Measurements from ENCODE around the gene GLB1L3. TPM values are rescaled to one million over a fixed set of nuclear protein-coding genes. Genes with fewer than 3 reads are reported as not detected.

Gene GLB1L3
- total RNA-seq, 1 experiment from 2014 or later = not detected

- Histone ChIP-seq H3K9me2 (ENCODE audit: insufficient read depth) (no peaks in the 10 kb centered on the region), H4K20me1 (ENCODE audit: insufficient read depth) (no peaks in the 10 kb centered on the region), H3K36me3 (ENCODE audit: control insufficient read depth in 1 of 2, insufficient read depth in 2 of 2, low read length in 2 of 2) (no peaks in the 10 kb centered on the region), H3K27ac (ENCODE audit: low read depth, low read length) (no peak overlapping the region), H3K4me1 (ENCODE audit: control insufficient read depth in 1 of 2, insufficient read depth in 2 of 2, low read length in 2 of 2) (no peaks in the 10 kb centered on the region), H2AFZ (ENCODE audit: low read depth, low read length, poor library complexity, severe bottlenecking) (no peak overlapping the region), H3K9ac (ENCODE audit: low read length) (no peak overlapping the region), H3K4me3 (replicated peaks in 1 of 2; ENCODE audit: low read depth in 1 of 2, low read length in 2 of 2) (no peak overlapping the region), H3K4me2 (ENCODE audit: low read length) (no peak overlapping the region), H3K9me3 (ENCODE audit: control insufficient read depth in 1 of 2, insufficient read depth in 1 of 2, low read depth in 1 of 2, low read length in 2 of 2) (no peaks in the 10 kb centered on the region), H3K27me3 (ENCODE audit: insufficient read depth, low read length) (no peaks in the 10 kb centered on the region), H3K79me2 (ENCODE audit: insufficient read depth, low read length) (no peaks in the 10 kb centered on the region)
- intact Hi-C loops (cut with micrococcal nuclease) = loop anchor here (5.0 kb wide), 3 partner anchors 230 to 505 kb away; no protein-coding TSS in a partner anchor
- POLR2A ChIA-PET = no interaction called here
- ATAC-seq (no peak), DNase-seq (ENCODE audit: low read depth, low spot score) (no peak)
- no TSS peak for BruUV-seq (replicated peaks)
- CTCF ChIA-PET = no interaction called here
- TF ChIP-seq SRF (IDR thresholded peaks at IDR 0.05; ENCODE audit: low read depth) (no peak), ELF1 (IDR thresholded peaks at IDR 0.05; ENCODE audit: borderline replicate concordance, low read depth) (no peak), ATF3 (IDR thresholded peaks at IDR 0.05) (no peak), JUND (IDR thresholded peaks at IDR 0.05) (no peak), SP1 (IDR thresholded peaks at IDR 0.05; ENCODE audit: low read depth) (no peak), CTCF (IDR thresholded peaks at IDR 0.05 in 2 of 3, conservative IDR thresholded peaks at IDR 0.05 in 1 of 3; ENCODE audit: borderline replicate concordance in 1 of 3, insufficient read depth in 1 of 3, low read depth in 2 of 3, low read length in 2 of 3) (no peak), SIN3A (IDR thresholded peaks at IDR 0.05; ENCODE audit: low read depth) (no peak), ZNF274 (IDR thresholded peaks at IDR 0.05; ENCODE audit: low read depth, low read length) (no peak), EZH2 (IDR thresholded peaks at IDR 0.05) (no peak)
- TF ChIP-seq, protein P1, sequence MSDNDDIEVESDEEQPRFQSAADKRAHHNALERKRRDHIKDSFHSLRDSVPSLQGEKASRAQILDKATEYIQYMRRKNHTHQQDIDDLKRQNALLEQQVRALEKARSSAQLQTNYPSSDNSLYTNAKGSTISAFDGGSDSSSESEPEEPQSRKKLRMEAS (IDR thresholded peaks at IDR 0.05) = no peak
- TF ChIP-seq, protein P2, sequence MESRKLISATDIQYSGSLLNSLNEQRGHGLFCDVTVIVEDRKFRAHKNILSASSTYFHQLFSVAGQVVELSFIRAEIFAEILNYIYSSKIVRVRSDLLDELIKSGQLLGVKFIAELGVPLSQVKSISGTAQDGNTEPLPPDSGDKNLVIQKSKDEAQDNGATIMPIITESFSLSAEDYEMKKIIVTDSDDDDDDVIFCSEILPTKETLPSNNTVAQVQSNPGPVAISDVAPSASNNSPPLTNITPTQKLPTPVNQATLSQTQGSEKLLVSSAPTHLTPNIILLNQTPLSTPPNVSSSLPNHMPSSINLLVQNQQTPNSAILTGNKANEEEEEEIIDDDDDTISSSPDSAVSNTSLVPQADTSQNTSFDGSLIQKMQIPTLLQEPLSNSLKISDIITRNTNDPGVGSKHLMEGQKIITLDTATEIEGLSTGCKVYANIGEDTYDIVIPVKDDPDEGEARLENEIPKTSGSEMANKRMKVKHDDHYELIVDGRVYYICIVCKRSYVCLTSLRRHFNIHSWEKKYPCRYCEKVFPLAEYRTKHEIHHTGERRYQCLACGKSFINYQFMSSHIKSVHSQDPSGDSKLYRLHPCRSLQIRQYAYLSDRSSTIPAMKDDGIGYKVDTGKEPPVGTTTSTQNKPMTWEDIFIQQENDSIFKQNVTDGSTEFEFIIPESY (IDR thresholded peaks at IDR 0.05; ENCODE audit: extremely low read depth, insufficient replicate concordance, low read length) = no peak
- RAD21 ChIA-PET (ENCODE audit: low non-redundant PET in 1 of 2, low total read pairs in 2 of 2, uncharacterized antibody in 2 of 2, unreplicated experiment in 2 of 2) = no interaction called here
These were observed 86.2 kb downstream of the GLB1L3 start for GRCh38 chr11:134362192-134362901.
